ENCODE results near the gene MEGF11.

The MEGF11 gene

GRCh38 chr15:66001717-66002426, 251.7 kb downstream of the MEGF11 start:
- Mint-ChIP-seq H3K27ac (no peak overlapping the region), H3K36me3 (no peaks in the 10 kb centered on the region), H3K27me3 (peaks cover 32% of the 10 kb centered on the region), H3K4me3 (no peak overlapping the region), H3K9me3 (no peaks in the 10 kb centered on the region), H3K4me1 (no peaks in the 10 kb centered on the region)
- CTCF ChIA-PET = no interaction called here
- DNase-seq = no peak

GRCh38 chr15:66001042-66001441, 252.5 kb downstream of the MEGF11 start:
- no peaks in the 10 kb centered on the region for H3K9me3 Mint-ChIP-seq
- CTCF ChIA-PET = no interaction called here

DNA sequence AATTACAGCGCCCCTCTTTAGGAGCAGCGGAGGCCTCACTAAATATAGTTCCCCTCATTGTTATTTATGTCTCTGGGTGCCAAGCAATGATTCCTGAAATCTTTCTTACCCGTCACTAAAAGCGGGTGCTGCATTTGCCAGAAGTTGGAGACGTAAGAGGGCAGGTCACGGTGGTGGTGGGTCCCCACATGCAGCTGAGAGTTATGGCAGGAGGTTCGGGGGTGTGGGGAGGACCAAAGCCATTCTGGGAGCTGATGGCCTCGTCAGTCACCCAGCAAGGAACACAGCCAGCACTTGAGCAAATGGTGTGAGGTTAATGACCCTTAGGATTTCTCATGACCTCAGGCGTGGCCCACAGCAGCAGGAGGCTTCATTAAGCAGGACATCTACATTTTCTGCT, 255.1 kb downstream of the MEGF11 start:
- no peaks in the 10 kb centered on the region for H3K9me3 Mint-ChIP-seq
- no peaks in the 10 kb centered on the region for H3K36me3 Mint-ChIP-seq
- no peak overlapping the region for H3K4me3 Mint-ChIP-seq
- CTCF ChIA-PET = no interaction called here
- peaks cover 44% of the 10 kb centered on the region for H3K27me3 Mint-ChIP-seq
- H3K27ac Mint-ChIP-seq = no peak overlapping the region
- H3K4me1 Mint-ChIP-seq = no peaks in the 10 kb centered on the region
- DNase-seq = no peak

More at GRCh38 chr15:66001042-66001441, 252.5 kb downstream of the MEGF11 start:
- no peaks in the 10 kb centered on the region for H3K4me1 Mint-ChIP-seq
- H3K27ac Mint-ChIP-seq = no peak overlapping the region
- DNase-seq = no peak
- H3K27me3 Mint-ChIP-seq = peaks cover 32% of the 10 kb centered on the region
- no peak overlapping the region for H3K4me3 Mint-ChIP-seq
- no peaks in the 10 kb centered on the region for H3K36me3 Mint-ChIP-seq

DNA sequence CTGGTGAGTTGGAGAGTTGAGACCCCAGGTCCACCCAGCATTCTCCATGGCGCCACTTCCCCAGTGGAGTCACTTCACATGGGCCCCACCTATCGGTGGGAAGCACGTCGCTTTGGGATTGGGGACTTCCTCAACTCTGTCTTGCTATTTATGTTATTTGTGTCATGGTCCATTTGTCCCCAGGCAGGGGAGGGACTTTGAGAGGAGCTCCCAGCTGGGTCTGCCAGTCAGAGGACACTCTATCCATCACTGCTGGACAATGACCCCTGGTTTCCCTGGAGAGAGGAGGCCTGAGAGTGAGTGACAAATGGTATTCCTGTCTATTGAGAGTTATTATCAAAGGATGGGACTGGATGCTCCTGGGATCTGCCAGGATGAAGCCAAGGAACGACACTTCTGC, 256.6 kb downstream of the MEGF11 start:
- Mint-ChIP-seq H3K4me3 (no peak overlapping the region), H3K27ac (no peak overlapping the region), H3K4me1 (no peaks in the 10 kb centered on the region), H3K27me3 (peaks cover 56% of the 10 kb centered on the region), H3K36me3 (no peaks in the 10 kb centered on the region), H3K9me3 (no peaks in the 10 kb centered on the region)
- no peak for DNase-seq
- CTCF ChIA-PET = no interaction called here

DNA sequence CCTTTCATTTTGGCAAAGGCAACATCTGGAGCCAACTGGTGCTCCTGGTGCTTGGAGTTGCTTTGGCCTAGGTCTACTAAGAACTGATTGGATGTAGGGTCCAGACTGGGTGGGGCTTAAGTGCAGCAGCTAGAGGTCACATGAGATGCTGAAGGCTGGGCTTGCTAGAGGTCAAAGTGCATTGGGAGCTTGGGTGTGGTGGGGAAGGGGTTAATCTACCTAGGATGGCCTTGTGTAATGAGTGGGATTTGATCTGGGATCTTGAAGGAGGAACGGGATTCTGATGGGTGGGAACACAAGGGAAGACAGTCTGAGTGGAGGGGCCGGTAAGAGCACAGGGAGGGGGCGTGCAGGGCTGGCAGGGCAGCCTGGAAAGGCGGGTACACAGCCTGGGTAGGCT, 258.7 kb downstream of the MEGF11 start:
- Mint-ChIP-seq H3K27me3 (peaks cover 53% of the 10 kb centered on the region), H3K4me3 (no peak overlapping the region), H3K27ac (no peak overlapping the region), H3K9me3 (no peaks in the 10 kb centered on the region), H3K36me3 (no peaks in the 10 kb centered on the region), H3K4me1 (no peaks in the 10 kb centered on the region)
- DNase-seq = no peak
- CTCF ChIA-PET = no interaction called here

DNA sequence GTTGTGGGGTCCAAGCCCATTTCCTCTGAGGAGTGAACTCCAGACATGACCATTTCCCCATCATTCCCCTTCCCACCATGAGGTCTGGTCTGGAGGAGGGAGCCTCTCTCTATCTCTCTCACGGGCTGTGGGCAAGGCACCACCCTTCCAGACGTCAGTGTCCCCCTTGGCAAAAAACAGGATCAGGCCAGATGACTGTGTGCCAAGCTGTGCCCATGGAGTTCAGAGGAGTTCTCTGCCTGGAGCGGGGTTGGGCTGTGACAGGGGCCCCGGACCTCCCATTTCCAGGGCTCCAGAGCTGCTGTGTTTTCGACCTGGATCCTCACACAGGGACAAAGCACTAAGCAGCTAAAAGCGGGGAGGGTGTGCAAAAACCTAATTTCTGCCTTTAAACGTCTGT, 259.8 kb downstream of the MEGF11 start:
- Mint-ChIP-seq H3K4me1 (no peaks in the 10 kb centered on the region), H3K27ac (no peak overlapping the region), H3K9me3 (no peaks in the 10 kb centered on the region), H3K27me3 (peaks cover 58% of the 10 kb centered on the region), H3K36me3 (no peaks in the 10 kb centered on the region), H3K4me3 (no peak overlapping the region)
- DNase-seq = no peak
- CTCF ChIA-PET = no interaction called here

DNA sequence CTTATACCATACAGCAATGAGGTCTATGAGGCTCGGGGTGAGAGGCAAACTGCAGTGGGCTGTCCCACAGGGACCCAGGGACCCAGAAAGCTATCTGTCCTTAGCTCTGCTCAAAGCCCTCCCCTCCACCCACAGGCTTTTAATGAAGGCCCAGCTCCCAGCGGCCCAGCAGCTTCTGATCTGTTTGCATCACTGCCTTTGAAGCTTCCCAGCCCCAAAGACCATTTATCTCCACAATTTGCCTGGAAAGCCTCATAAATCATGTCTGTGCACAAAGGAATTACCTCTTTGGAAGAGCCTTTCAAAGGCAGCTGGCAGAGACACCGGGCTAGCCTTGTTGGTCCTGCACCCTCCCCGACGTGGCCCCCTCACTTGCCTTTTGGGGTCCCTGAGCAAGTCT, 260.3 kb downstream of the MEGF11 start:
- Mint-ChIP-seq H3K9me3 (no peaks in the 10 kb centered on the region), H3K27me3 (peaks cover 57% of the 10 kb centered on the region), H3K4me3 (no peak overlapping the region), H3K36me3 (no peaks in the 10 kb centered on the region), H3K4me1 (no peaks in the 10 kb centered on the region), H3K27ac (no peak overlapping the region)
- CTCF ChIA-PET = no interaction called here
- DNase-seq = no peak

- peaks cover 57% of the 10 kb centered on the region for H3K27me3 Mint-ChIP-seq
- CTCF ChIA-PET = no interaction called here
These were observed 261.6 kb downstream of the MEGF11 start for GRCh38 chr15:65991721-65992483.

GRCh38 chr15:65990298-65990981, 263.1 kb downstream of the MEGF11 start:
- Mint-ChIP-seq H3K4me3 (no peak overlapping the region), H3K4me1 (no peaks in the 10 kb centered on the region), H3K9me3 (no peaks in the 10 kb centered on the region), H3K27me3 (peaks cover 65% of the 10 kb centered on the region), H3K27ac (peak overlapping the region; percentile 19), H3K36me3 (no peaks in the 10 kb centered on the region)
- no peak for DNase-seq
- CTCF ChIA-PET = no interaction called here

More at GRCh38 chr15:65991721-65992483, 261.6 kb downstream of the MEGF11 start:
- Mint-ChIP-seq H3K27ac (no peak overlapping the region), H3K9me3 (no peaks in the 10 kb centered on the region), H3K4me3 (no peak overlapping the region), H3K4me1 (no peaks in the 10 kb centered on the region), H3K36me3 (no peaks in the 10 kb centered on the region)
- DNase-seq = no peak

DNA sequence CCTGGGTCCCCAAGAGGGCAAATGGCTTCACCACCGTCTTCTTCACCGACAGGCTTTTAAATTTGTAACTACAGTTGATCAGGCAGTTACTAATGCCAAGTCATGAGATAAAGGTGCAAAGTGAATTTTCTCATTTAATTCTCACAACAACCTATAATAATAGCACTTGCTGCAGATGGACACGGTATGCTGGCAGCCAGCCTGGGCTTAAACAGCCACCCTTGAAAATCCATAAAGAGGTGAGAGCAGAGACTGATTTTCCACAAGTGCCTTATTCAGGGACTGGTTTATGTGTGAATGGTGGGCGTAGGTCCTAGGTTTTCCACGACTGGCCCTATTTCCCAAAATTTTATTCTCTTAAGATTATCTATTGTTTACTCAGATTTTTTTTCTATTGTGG, 266.4 kb downstream of the MEGF11 start:
- H3K4me1 Mint-ChIP-seq = peaks cover 8% of the 10 kb centered on the region
- no peak for DNase-seq
- H3K4me3 Mint-ChIP-seq = no peak overlapping the region
- H3K27ac Mint-ChIP-seq = no peak overlapping the region
- CTCF ChIA-PET = no interaction called here
- H3K9me3 Mint-ChIP-seq = no peaks in the 10 kb centered on the region
- no peaks in the 10 kb centered on the region for H3K36me3 Mint-ChIP-seq
- H3K27me3 Mint-ChIP-seq = peaks cover 73% of the 10 kb centered on the region

GRCh38 chr15:65986416-65986815, 267.1 kb downstream of the MEGF11 start:
- H3K4me1 Mint-ChIP-seq = peaks cover 12% of the 10 kb centered on the region
- no peak overlapping the region for H3K4me3 Mint-ChIP-seq
- no peaks in the 10 kb centered on the region for H3K36me3 Mint-ChIP-seq
- H3K27me3 Mint-ChIP-seq = peaks cover 74% of the 10 kb centered on the region
- H3K9me3 Mint-ChIP-seq = no peaks in the 10 kb centered on the region
- DNase-seq = no peak
- CTCF ChIA-PET = no interaction called here
- H3K27ac Mint-ChIP-seq = no peak overlapping the region

GRCh38 chr15:65985387-65985786, 268.2 kb downstream of the MEGF11 start:
- Mint-ChIP-seq H3K4me1 (peaks cover 12% of the 10 kb centered on the region), H3K9me3 (no peaks in the 10 kb centered on the region), H3K36me3 (no peaks in the 10 kb centered on the region), H3K27ac (no peak overlapping the region), H3K4me3 (no peak overlapping the region), H3K27me3 (peaks cover 76% of the 10 kb centered on the region)
- DNase-seq = no peak
- CTCF ChIA-PET = no interaction called here

GRCh38 chr15:65982627-65983322, 270.8 kb downstream of the MEGF11 start:
- Mint-ChIP-seq H3K27me3 (peaks cover 74% of the 10 kb centered on the region), H3K27ac (no peak overlapping the region), H3K36me3 (no peaks in the 10 kb centered on the region), H3K4me3 (peak overlapping the region; percentile 12), H3K4me1 (peaks cover 12% of the 10 kb centered on the region), H3K9me3 (no peaks in the 10 kb centered on the region)
- no peak for DNase-seq
- CTCF ChIA-PET = interaction anchor here (0.8 to 1.4 kb wide), 2 partner anchors 120 to 324 kb away, joined by 3 to 6 read pairs; no protein-coding TSS in a partner anchor
